HG02938 (cell line): ENCODE measurements around the gene AK8.

ENCODE experiments used
- ATAC-seq: cut with Tn5 transposase; IDR thresholded peaks from one replicate; pipeline ENCODE4 v1.9.1; 2021; ENCODE audit warnings: mild to moderate bottlenecking, moderate library complexity; ENCODE audit not compliant: unreplicated experiment

AK8 gene

DNA sequence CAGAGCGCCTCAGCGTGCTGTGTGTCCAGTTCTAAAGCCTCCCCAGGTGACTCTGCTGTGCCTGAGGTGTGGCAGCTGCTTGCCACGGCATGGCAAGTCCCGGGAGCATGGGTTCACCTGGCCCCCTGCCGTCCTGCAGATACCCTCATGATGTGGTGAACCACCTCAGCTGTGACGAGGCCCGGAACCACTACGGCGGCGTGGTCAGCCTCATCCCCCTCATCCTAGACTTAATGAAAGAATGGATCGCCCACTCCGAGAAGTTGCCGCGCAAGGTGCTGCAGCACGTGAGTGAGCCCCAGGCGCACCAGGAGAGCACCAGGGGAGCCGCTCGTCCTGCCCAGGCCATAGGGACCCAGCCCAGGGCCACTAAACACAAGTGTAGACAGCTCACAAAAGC lies 10.1 kb upstream of the AK8 start:
- no peak for ATAC-seq

GRCh38 chr9:132887181-132888120 lies 9.4 kb upstream of the AK8 start:
- ATAC-seq, result no peak

DNA sequence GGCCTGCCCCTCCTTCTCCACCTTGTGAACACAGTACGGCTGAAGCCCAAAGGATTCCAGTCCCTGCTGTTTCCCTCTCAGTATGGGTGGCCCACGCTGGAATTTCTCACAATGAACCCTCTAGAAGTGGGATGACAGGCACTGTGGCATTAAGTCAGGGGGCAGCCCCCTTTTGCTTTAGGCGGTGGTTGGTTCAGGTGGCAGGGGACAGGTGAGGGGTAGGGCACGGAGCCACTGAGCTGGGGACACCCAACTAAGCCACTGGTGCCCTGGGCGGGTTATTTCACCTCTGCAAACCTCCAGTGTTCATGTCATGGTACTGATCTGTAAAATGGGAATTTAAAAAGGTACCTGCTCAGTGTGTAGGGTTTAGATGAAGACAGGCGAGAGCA lies 8.2 kb upstream of the AK8 start:
- no peak for ATAC-seq

GRCh38 chr9:132885720-132886333 lies 7.7 kb upstream of the AK8 start:
- ATAC-seq, result no peak

GRCh38 chr9:132883349-132884294 lies 5.5 kb upstream of the AK8 start:
- no peak for ATAC-seq

- ATAC-seq, result no peak
Observed at GRCh38 chr9:132882616-132883015, 4.5 kb upstream of the AK8 start.

DNA sequence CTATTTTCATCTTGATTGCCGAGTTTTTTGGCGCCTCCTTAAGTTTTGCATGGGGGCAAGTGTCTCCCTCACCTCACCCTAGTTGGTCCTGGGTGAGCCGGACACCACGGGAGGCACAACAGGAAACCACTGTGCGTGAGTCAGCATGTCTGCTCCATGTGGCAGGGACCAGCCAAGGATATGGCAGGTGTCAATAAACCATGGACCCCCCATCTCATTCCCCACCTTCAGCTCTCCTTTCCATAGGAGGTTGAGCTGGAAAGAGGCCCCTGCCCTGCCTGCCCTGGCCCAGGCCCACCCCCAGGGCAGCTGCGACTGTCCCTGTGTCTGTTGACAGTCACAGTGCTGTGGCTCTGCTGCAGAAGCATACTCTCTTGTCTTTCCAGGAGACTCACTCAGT lies 3.7 kb upstream of the AK8 start:
- ATAC-seq, result no peak

GRCh38 chr9:132880324-132880661 lies 2.2 kb upstream of the AK8 start:
- no peak for ATAC-seq

GRCh38 chr9:132879457-132880323 lies 1.6 kb upstream of the AK8 start:
- ATAC-seq, result no peak

DNA sequence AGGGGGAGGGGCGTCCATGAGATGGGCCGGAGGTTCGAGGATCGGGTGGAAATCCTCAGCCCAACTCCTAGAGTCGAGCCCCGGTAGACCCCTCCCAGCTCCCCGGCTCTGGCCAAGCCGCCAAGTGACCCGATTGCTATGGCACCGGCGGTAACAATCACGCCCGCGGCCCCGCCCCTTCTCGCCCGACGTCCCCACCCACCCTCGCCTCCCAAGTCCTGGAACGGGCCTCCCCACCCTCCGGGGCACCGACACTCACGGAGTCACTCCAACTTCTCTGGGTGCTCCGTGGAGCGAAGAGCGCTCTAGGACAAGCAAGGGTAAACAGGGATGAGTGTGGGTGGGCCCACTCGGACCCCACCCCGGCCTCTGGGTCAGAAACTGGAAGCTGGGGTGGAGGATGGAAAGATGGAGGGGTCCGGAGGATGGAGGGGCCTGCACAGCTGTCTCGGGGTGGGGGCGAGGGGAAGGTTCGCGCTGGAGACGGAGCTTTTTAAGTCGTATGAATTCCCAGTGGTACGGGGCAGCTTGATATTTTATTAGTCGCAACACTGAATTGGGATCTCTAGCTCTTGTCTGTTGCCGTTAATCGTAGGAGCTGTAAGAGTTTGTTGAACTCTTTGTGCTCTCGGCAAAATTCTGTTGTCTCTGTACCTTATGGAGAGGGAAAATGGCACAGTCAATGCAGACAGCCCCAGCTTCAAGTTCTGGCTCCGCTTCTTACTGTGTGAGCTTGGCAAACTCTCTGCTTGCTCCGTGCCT lies 792 bp upstream of the AK8 start, which contains the start of gene SPACA9:
TSS of gene SPACA9 (plus strand) at position 204 of the 762 bp plus-strand sequence. CDS start 5,050 bp downstream, outside the sequence.
- ATAC-seq, result no peak

- no peak for ATAC-seq
Observed at GRCh38 chr9:132877458-132877823, 643 bp downstream of the AK8 start.

DNA sequence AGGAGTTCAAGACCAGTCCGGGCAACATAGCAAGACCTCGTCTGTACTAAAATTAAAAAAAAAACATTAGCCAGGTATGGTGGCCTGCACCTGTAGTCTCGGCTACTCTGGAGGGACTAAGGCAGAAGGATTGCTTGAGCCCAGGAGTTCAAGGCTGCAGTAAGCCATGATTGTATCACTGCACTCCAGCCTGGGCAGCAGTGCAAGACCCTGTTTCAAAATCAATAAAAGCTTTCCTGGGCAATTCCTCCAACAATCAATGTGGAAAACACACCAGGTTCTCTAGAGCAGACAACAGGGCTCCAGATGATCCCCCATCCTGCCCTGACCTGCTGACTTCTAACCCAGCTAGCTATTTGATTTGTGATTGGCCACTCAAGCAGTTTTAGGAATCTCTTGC lies 1.2 kb downstream of the AK8 start:
- no peak for ATAC-seq

DNA sequence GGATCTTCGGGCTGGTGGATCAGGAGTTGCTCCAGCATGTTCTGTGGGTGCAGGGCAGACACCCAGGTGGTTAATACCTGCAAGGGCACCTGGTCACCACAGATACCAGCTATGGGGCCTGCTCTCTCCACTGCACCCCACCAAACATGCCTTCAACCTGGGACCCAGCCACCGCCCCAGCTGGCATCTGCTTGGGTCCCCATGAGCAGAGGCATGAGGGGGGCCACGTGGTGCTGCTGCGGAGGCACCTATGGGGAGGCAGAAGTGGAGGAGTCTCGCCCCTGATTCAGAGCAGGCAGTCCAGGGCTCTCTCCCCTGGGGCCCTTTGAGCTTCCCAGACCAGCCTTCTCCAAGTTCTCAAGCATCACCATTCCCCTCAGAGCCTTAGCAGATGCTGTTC lies 2.9 kb downstream of the AK8 start:
- ATAC-seq, result no peak

GRCh38 chr9:132873403-132873802 lies 4.7 kb downstream of the AK8 start:
- no peak for ATAC-seq

DNA sequence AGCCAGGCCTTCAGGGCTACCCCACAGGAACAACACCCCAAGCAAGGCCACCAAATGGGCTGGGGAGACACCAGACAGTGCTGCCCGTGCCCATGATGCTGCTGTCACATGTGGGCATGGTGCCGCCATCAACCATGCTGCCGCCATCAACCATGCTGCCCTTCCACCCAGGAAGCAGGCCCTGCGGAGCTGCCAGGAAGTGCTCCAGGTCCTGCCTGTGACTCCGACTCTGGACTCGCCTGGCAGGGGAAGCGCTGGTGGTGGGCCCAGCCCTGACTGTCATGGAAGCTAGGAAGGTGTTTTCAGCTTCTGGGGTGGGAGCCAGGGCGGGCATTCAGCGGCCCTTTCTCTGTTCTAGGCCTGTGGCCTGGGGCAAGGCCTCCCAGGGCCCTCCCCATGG lies 8.8 kb downstream of the AK8 start:
- no peak for ATAC-seq

GRCh38 chr9:132866898-132867297 lies 11.2 kb downstream of the AK8 start:
- ATAC-seq, result no peak

DNA sequence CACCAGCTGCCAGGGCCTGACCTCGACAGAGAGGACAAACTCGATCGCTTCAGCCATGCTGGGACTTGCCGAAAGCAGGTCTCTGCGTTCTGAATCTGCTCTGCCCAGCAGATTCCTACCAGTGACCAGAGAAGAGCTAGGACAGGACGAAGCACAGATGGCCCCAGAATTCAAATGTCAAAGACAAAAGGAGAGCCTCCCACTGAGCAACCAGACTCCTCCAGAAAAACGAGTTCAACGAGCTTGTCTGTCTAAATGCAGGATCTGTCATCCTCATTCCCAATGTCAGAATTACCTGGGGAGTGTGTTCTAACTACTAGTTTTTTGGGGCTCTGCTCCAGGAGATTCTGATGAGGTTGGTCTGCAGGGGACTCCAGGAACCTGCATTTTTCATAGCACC lies 13.4 kb downstream of the AK8 start:
- ATAC-seq, result no peak

DNA sequence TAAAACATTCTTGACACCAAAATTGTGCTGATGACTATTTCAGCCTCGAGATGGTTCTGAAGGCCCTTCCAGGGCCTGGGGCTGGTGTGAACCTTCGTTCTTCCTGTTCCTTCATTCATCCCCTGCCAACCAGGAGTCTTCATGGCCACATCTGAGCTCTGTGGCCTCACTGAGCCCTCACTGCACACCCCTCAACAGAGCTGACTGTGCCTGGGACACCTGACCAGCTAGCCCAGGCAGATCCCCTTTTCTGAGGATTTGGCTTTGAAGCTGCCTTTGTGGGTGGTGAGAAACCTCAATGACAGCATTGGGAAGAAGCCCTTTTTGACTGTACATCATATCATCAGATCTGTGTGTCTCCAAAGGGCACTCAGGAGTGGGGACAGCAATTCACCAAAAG lies 13.8 kb downstream of the AK8 start:
- no peak for ATAC-seq

DNA sequence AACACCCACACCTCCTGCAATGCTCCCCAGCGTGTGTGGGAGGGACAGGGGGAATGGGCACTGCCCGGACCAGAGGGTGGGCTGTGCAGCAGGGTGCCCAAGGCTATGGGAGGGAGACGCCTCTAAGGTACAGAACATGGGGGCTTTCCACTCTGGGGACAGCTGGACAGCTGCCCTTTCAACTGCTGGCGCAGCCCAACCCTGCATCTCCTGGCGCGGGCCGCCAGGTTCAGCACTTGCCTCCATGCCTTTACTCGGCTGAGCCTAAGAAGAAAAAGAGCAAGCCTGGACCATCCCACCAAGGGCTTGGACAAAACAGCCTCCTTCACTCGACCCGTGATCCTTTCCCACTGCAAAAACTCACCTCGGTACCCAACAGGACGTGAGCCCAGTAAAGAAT lies 15.0 kb downstream of the AK8 start:
- ATAC-seq, result no peak

GRCh38 chr9:132862533-132862932 lies 15.6 kb downstream of the AK8 start:
- no peak for ATAC-seq
